GM12801 (cell line): Measurements from ENCODE around the gene LIX1L.

Experiments used
- CTCF ChIP-seq: IDR thresholded peaks from one replicate; pipeline ENCODE4 v1.5.1; 2011; ENCODE audit warnings: control low read depth; ENCODE audit not compliant: insufficient read length; ENCODE audit errors: extremely low read depth

Gene LIX1L

GRCh38 chr1:145959957-145960467 lies 2.2 kb upstream of the LIX1L start:
- no peak for TF ChIP-seq CTCF

GRCh38 chr1:145959333-145959732 lies 1.5 kb upstream of the LIX1L start:
- no peak for TF ChIP-seq CTCF

- no peak for TF ChIP-seq CTCF
Observed at GRCh38 chr1:145958734-145959133, 917 bp upstream of the LIX1L start.

- TF ChIP-seq CTCF: no peak
Observed at GRCh38 chr1:145956781-145957442, 905 bp downstream of the LIX1L start.

GRCh38 chr1:145956361-145956760 lies 1.5 kb downstream of the LIX1L start:
- no peak for TF ChIP-seq CTCF

GRCh38 chr1:145955436-145955835 lies 2.4 kb downstream of the LIX1L start:
- TF ChIP-seq CTCF: no peak

- TF ChIP-seq CTCF: no peak
Observed at GRCh38 chr1:145953861-145954260, 4.0 kb downstream of the LIX1L start.
